Subcutaneous abdominal adipose tissue (tissue), 5 donors: Measurements from ENCODE around the gene KCTD21.
A peak's percentile ranks its signal among the peaks of the same experiment; 100 is the strongest.
"Not testable (repeated sequence)": the region's sequence is repeated elsewhere in the genome, so short reads cannot be mapped to it uniquely, and the experiment has no call there.

Source experiments
- H3K27ac ChIP-seq: one replicate; pipeline ENCODE4 v1.7.0; 2013; ENCODE audit warnings: low read depth, mild to moderate bottlenecking, inconsistent platforms, low read length, moderate library complexity
- H3K27me3 ChIP-seq, 5 donors: one replicate each; pipeline ENCODE4 v1.7.0; 2013; ENCODE audit warnings: low read length in 5 of 5, inconsistent platforms in 1 of 5; ENCODE audit not compliant: control insufficient read depth in 5 of 5, insufficient read depth in 4 of 5
- H3K36me3 ChIP-seq, 5 donors: one replicate each; pipeline ENCODE4 v1.7.0; 2013; ENCODE audit warnings: low read length in 5 of 5; ENCODE audit not compliant: control insufficient read depth in 5 of 5, insufficient read depth in 5 of 5
- H3K4me1 ChIP-seq, 5 donors: one replicate each; pipeline ENCODE4 v1.7.0; 2013; ENCODE audit warnings: low read length in 5 of 5, mild to moderate bottlenecking in 3 of 5, moderate library complexity in 1 of 5; ENCODE audit not compliant: control insufficient read depth in 5 of 5, insufficient read depth in 5 of 5
- H3K4me3 ChIP-seq, 5 donors: one replicate each; pipeline ENCODE4 v1.7.0; 2013; ENCODE audit warnings: low read length in 5 of 5, low read depth in 1 of 5
- H3K9ac ChIP-seq, 5 donors: one replicate each; pipeline ENCODE4 v1.7.0; 2013; ENCODE audit warnings: low read length in 5 of 5, mild to moderate bottlenecking in 4 of 5, moderate library complexity in 3 of 5
- H3K9me3 ChIP-seq, 5 donors: one replicate each; pipeline ENCODE4 v1.7.0; 2013; ENCODE audit warnings: low read length in 5 of 5; ENCODE audit not compliant: control insufficient read depth in 5 of 5
- donor health status: healthy.
- donor health status: healthy.
- donor health status: healthy.
- donor health status: healthy.
- donor health status: healthy.

The KCTD21 gene, protein sequence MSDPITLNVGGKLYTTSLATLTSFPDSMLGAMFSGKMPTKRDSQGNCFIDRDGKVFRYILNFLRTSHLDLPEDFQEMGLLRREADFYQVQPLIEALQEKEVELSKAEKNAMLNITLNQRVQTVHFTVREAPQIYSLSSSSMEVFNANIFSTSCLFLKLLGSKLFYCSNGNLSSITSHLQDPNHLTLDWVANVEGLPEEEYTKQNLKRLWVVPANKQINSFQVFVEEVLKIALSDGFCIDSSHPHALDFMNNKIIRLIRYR

DNA sequence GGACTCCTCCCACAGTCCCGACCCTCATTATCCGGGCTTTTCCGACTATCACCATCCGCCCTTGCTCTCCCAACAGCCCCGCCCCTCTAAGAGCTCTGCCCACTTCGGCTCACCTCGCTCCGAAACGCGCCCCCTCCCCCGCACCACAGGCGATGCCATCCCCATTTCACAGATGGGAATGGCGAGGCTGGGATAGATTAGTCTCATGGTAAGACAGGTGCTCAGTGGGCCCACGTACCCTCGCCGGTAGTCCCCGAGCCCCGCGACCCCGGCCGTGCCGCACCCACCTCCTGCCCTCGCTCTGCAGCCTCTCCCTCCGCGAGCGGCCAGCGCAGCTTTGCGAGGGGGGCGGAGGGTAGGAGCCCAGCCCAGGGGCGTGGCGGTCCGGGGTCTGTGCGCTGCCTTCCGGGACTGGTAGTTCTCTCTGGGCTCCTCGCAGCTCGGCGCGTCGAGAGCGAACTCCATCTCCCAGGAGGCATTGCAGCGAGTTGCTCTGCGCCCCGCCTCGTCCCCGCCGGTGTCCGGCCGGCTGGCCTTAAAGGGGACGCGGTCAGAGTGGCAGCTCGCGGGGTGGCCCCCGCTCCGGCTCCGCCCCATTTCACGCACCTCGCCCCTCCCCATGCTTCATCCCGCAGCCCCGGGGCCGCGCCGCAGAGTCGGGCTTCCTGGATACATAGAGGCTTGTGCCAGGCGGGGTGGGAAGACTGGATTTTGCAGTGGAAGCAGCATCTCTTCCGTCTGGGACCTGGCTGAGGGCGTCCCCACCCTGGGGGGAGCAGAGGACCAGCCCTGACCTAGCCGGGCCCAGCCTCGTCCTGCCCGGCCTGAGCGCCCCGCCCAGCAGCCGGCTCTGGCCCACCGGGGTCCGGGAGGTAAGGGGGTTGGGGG is at the start of gene KCTD21, which contains the start of gene USP35:
TSS of gene KCTD21 (minus strand) at position 341 of the 888 bp plus-strand sequence. CDS start 14,072 bp downstream, outside the sequence.
TSS of gene USP35 (plus strand) at position 634 of the 888 bp plus-strand sequence. CDS start 7,327 bp downstream, outside the sequence.
- peaks cover 6 to 63% (median 48%) of the 10 kb centered on the region in 5 donors for H3K4me1 ChIP-seq
- peak within 1 kb of the TSS; percentile 94 for H3K27ac ChIP-seq
- H3K27me3 ChIP-seq: no peaks in the 10 kb centered on the region
- H3K9me3 ChIP-seq: no peaks in the 10 kb centered on the region
- H3K4me3 ChIP-seq: peak within 1 kb of the TSS; percentile 84 to 97 (median 91)
- peak within 1 kb of the TSS; percentile 76 to 94 (median 84) for H3K9ac ChIP-seq
- H3K36me3 ChIP-seq: peaks cover 0 to 6% (median 0%) of the 10 kb centered on the region in 5 donors

DNA sequence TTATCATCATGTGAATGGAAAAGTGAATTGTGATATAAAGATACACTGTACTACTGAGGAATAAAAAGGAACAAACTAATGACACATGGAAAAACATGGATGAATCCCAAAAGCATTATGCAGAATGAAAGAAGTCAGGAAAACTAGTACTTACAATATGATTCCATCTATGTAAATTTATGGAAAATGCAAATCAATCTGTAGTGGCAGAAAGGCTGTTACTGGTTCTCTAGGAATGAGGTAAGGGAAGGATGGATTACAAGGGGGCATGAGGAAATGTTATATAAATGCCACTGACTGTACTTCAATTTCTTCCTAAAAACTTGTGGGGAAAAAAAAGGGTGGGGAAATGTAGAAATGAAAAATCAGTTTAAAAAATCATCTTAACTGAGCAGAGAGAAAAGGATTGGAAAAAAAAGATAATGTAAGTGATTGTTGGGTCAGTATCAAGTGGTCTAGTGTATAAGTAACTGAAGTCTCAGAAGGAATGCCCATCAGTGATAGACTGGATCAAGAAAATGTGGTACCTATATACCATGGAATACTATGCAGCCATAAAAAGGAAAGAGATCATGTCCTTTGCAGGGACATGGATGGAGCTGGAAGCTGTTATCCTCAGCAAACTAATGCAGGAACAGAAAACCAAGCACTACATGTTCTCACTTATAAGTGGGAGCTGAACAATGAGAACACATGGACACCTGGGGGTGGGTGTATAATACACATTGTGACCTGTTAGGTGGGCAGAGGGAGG is 49.0 kb upstream of the KCTD21 start:
- no peak overlapping the region for H3K9ac ChIP-seq
- peaks cover 0 to 1% (median 0%) of the 10 kb centered on the region in 5 donors for H3K4me1 ChIP-seq
- no peak overlapping the region for H3K27ac ChIP-seq
- no peaks in the 10 kb centered on the region for H3K27me3 ChIP-seq
- H3K9me3 ChIP-seq: peaks cover 0 to 10% (median 6%) of the 10 kb centered on the region in 5 donors
- no peak overlapping the region for H3K4me3 ChIP-seq
- H3K36me3 ChIP-seq: peaks cover 0 to 4% (median 0%) of the 10 kb centered on the region in 5 donors

DNA sequence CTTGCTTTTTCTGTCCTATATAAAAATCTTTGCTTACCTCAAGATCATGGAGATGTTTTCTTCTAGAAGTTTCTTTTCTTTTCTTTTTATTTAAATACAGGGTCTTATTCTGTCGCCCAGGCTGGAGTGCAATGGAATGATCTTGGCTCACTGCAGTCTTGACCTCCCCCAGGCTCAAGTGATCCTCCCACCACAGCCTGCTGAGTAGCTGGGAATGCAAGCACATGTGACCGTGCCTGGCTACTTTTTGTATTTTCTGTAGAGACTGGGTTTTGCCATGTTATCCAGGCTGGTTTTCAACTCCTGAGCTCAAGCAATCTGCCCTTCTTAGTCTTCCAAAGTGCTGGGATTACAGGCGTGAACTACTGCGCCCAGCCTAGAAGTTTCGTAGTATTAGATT is 45.6 kb upstream of the KCTD21 start:
- Histone ChIP-seq H3K36me3 (no peaks in the 10 kb centered on the region), H3K4me1 (peaks cover 2 to 18% (median 8%) of the 10 kb centered on the region in 5 donors), H3K27ac (no peak overlapping the region), H3K27me3 (no peaks in the 10 kb centered on the region), H3K9ac (no peak overlapping the region), H3K4me3 (no peak overlapping the region), H3K9me3 (no peaks in the 10 kb centered on the region)

DNA sequence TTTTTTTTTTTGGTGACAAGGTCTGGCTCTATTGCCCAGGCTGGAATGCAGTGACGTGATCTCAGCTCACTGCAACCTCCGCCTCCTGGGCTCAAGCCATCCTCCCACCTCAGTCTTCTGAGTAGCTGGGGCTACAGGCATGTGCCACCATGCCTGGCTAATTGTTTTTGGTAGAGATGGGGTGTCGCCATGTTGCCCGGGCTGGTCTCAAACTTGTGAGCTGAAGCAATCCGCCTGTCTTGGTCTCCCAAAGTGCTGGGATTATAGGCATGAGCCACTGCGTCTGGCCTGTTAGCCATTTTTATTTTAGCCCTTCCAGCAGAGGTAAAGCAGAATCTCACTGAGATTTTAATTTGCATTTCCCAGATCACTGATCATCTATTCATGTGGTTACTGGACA is 44.6 kb upstream of the KCTD21 start:
- H3K27me3 ChIP-seq, H3K36me3 ChIP-seq, H3K9me3 ChIP-seq, H3K9ac ChIP-seq, H3K4me3 ChIP-seq: not testable (repeated sequence)
- Histone ChIP-seq H3K27ac (peak overlapping the region; percentile 61), H3K4me1 (peaks cover 2 to 18% (median 13%) of the 10 kb centered on the region in 5 donors)

DNA sequence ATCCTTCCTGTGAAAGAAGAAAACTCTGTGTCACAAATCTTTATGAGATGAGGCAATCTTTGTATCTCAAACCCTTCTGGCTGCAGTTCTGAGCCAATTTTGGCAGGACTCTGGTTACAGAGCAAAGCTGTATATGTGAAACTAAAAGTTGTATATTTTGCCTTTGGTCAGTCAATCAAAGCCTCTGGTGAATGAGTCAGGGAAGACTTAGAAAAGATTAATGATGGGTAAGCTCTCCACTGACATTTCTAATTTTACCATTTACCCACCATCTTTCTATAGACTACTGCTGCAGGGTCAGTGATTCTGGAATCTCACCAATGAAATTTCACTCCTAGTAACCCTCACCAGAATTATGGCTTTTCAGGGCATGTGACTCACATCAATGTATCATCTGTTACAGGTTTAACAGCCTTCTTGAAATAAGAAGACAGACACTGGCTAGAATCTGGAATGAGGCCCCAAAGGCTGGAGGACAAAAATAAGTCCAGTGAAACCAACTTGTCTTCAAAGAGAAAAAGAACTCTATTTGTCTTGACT is 43.6 kb upstream of the KCTD21 start:
- no peaks in the 10 kb centered on the region for H3K36me3 ChIP-seq
- H3K4me3 ChIP-seq: no peak overlapping the region
- H3K4me1 ChIP-seq: peaks cover 2 to 18% (median 13%) of the 10 kb centered on the region in 5 donors
- H3K27me3 ChIP-seq: no peaks in the 10 kb centered on the region
- H3K27ac ChIP-seq: peak overlapping the region; percentile 61
- peak overlapping the region in 1 of 5 donors; percentile 21 for H3K9ac ChIP-seq
- H3K9me3 ChIP-seq: no peaks in the 10 kb centered on the region

DNA sequence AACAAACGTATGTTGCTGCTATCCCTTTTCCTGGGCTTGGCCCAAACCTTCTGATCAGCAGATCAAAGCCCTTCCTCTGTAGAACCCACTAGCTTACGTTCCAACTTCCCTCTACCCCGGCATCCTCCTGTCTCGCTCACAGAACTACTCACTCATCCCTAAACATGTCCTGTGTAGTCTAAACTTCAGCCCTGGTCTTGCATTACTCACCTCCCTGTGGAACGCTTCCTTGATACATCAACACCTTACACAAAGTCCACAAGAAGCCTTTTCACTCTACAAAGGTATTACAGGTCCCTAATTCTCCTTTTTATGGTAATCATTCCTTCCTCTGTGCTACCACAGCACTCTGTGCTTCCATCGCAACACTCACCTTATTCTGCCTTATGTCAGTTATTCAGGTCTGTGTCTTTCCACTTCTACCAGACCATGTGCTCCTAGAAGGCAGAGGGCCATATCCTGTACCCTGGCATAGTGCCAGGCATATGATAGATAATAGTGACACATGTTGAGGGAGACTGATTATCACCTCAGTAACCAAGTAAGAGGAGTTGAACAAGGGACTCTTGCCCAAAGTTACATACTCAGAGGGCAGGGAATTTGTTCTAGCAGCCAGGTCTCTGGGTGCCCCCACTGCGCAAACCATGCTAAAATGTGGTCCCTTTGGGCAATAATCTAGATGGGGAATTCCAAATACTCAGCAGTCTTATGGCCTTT is 41.9 kb upstream of the KCTD21 start:
- Histone ChIP-seq H3K4me3 (no peak overlapping the region), H3K9me3 (no peaks in the 10 kb centered on the region), H3K9ac (no peak overlapping the region), H3K27me3 (no peaks in the 10 kb centered on the region), H3K27ac (peak overlapping the region; percentile 61), H3K4me1 (peaks cover 2 to 18% (median 13%) of the 10 kb centered on the region in 5 donors), H3K36me3 (peaks cover 4 to 16% (median 15%) of the 10 kb centered on the region in 5 donors)

DNA sequence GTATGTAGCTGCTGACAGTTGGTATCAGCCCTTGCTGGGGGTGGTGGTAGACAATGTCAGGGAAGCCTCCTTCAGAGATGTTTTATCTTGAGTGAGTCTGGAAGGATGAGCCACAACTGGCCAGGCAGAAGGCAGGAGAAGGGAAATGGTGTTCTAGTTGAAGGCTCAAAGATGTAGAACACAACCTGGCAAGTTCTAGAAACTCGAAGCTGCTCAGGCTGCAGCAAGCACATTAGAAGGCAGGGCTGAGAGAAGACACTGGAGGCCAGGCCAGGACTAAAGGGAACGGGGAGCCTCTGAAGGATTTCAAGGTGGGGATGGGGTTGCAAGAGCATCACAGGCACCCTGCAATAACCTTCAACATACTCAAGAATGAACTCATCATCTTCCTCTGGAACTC is 40.7 kb upstream of the KCTD21 start:
- Histone ChIP-seq H3K36me3 (peaks cover 4 to 28% (median 27%) of the 10 kb centered on the region in 5 donors), H3K27me3 (no peaks in the 10 kb centered on the region), H3K9me3 (no peaks in the 10 kb centered on the region), H3K4me1 (peaks cover 2 to 18% (median 13%) of the 10 kb centered on the region in 5 donors), H3K4me3 (no peak overlapping the region), H3K27ac (no peak overlapping the region), H3K9ac (no peak overlapping the region)

DNA sequence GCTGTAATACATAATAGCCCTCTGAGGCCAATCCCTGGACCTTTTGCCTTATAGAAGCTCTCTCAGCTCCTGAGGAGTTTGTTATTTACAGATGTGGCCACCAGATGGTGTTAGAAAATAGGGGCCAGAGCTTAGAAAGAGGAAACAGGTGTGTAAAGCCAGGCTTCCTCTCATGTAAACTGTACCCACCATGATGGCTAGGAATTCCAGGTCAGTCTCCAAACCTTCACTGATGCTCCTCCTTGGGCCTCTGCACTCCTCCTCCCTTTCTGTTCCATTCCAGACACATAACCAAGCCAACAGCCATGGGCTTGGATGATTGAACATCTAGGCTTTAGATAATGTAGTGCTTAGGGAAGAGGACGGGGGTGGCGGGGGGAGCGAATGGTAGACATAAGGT is 40.0 kb upstream of the KCTD21 start:
- Histone ChIP-seq H3K4me1 (peaks cover 2 to 18% (median 13%) of the 10 kb centered on the region in 5 donors), H3K27ac (no peak overlapping the region)

DNA sequence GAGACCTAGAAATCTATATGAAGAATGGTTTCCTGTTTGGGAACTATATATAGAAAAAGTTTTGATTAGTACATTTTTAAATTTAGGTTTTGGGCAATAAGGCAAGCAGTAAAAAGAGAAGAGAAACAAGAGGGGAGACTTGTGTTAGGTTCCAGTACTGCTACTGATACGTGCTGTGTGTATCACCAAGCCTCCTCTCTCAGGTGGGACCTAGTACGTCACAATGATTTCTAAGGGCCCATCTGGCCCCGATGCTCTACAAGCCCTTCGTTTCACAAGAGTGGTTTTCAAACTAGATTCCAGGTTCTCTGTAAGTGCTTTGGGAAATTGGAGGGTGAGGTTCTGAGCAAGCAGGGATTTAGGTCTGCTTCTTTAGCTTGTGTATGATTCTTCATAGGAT is 39.5 kb upstream of the KCTD21 start:
- Histone ChIP-seq H3K27me3 (no peaks in the 10 kb centered on the region), H3K9me3 (no peaks in the 10 kb centered on the region), H3K27ac (peak overlapping the region; percentile 41), H3K4me3 (no peak overlapping the region), H3K36me3 (peaks cover 4 to 39% (median 37%) of the 10 kb centered on the region in 5 donors), H3K9ac (no peak overlapping the region), H3K4me1 (peaks cover 2 to 18% (median 13%) of the 10 kb centered on the region in 5 donors)

More for the DNA sequence above, 40.0 kb upstream of the KCTD21 start:
- Histone ChIP-seq H3K9ac (no peak overlapping the region), H3K9me3 (no peaks in the 10 kb centered on the region), H3K27me3 (no peaks in the 10 kb centered on the region), H3K36me3 (peaks cover 4 to 33% (median 32%) of the 10 kb centered on the region in 5 donors), H3K4me3 (no peak overlapping the region)
